ENCODE measurements around the gene PPP1R1C. TPM values are rescaled to one million over a fixed set of nuclear protein-coding genes. Genes with fewer than 3 reads are reported as not detected.

PPP1R1C gene
- total RNA-seq, 1 experiment from 2014 or later, result 2.8 TPM

- TF ChIP-seq CTCF (IDR thresholded peaks at IDR 0.05; ENCODE audit: insufficient read depth in 1 of 2, low read depth in 1 of 2, low read length in 1 of 2, severe bottlenecking in 1 of 2, unreplicated experiment in 1 of 2), result peak; percentile 7 to 16
- no peaks in the 10 kb centered on the region for H3K4me1 Mint-ChIP-seq (ENCODE audit: low read depth, unreplicated experiment)
- no peak overlapping the region for H3K27ac Mint-ChIP-seq (ENCODE audit: unreplicated experiment)
- H3K4me1 ChIP-seq, result no peaks in the 10 kb centered on the region
- CTCF ChIA-PET, result no interaction called here
- POLR2A ChIA-PET, result no interaction called here
- H3K9me3 ChIP-seq, result no peaks in the 10 kb centered on the region
- H3K4me3 ChIP-seq (ENCODE audit: low read depth, low read length), result no peak overlapping the region
- no peaks in the 10 kb centered on the region for H3K27me3 Mint-ChIP-seq (ENCODE audit: insufficient read depth, unreplicated experiment)
- no peak for DNase-seq
- no peaks in the 10 kb centered on the region for H3K27me3 ChIP-seq (replicated peaks; ENCODE audit: control insufficient read depth, insufficient read depth, low read length)
- intact Hi-C loops (cut with micrococcal nuclease; ENCODE audit: unreplicated experiment), result no loop called here
- BruUV-seq (replicated peaks), result no TSS peak
- H3K4me3 Mint-ChIP-seq (ENCODE audit: unreplicated experiment), result no peak overlapping the region
- no peaks in the 10 kb centered on the region for H3K36me3 ChIP-seq (ENCODE audit: control insufficient read depth, insufficient read depth, low read length)
- H3K9me3 Mint-ChIP-seq (ENCODE audit: unreplicated experiment), result no peaks in the 10 kb centered on the region
- no peaks in the 10 kb centered on the region for H3K36me3 Mint-ChIP-seq (ENCODE audit: insufficient read depth, unreplicated experiment)
Observed at GRCh38 chr2:182101263-182101662, 115.6 kb downstream of the PPP1R1C start.

- no peak overlapping the region for H3K27ac Mint-ChIP-seq (ENCODE audit: unreplicated experiment)
Observed at GRCh38 chr2:182103526-182103925, 117.9 kb downstream of the PPP1R1C start.

GRCh38 chr2:182110347-182110746 is 124.7 kb downstream of the PPP1R1C start:
- intact Hi-C loops (cut with micrococcal nuclease; ENCODE audit: unreplicated experiment), result no loop called here
- no TSS peak for BruUV-seq (replicated peaks)
- CTCF ChIA-PET, result no interaction called here
- Mint-ChIP-seq H3K4me3 (ENCODE audit: unreplicated experiment) (no peak overlapping the region), H3K27ac (ENCODE audit: unreplicated experiment) (no peak overlapping the region), H3K9me3 (ENCODE audit: unreplicated experiment) (no peaks in the 10 kb centered on the region), H3K4me1 (ENCODE audit: low read depth, unreplicated experiment) (no peaks in the 10 kb centered on the region), H3K27me3 (ENCODE audit: insufficient read depth, unreplicated experiment) (no peaks in the 10 kb centered on the region), H3K36me3 (ENCODE audit: insufficient read depth, unreplicated experiment) (no peaks in the 10 kb centered on the region)
- no peak for DNase-seq
- Histone ChIP-seq H3K4me1 (no peaks in the 10 kb centered on the region), H3K9me3 (no peaks in the 10 kb centered on the region), H3K36me3 (ENCODE audit: control insufficient read depth, insufficient read depth, low read length) (no peaks in the 10 kb centered on the region), H3K27me3 (replicated peaks; ENCODE audit: control insufficient read depth, insufficient read depth, low read length) (no peaks in the 10 kb centered on the region), H3K4me3 (ENCODE audit: low read depth, low read length) (no peak overlapping the region)
- TF ChIP-seq CTCF (IDR thresholded peaks at IDR 0.05; ENCODE audit: insufficient read depth in 1 of 2, low read depth in 1 of 2, low read length in 1 of 2, severe bottlenecking in 1 of 2, unreplicated experiment in 1 of 2), result no peak
- POLR2A ChIA-PET, result no interaction called here

More at GRCh38 chr2:182103526-182103925, 117.9 kb downstream of the PPP1R1C start:
- no TSS peak for BruUV-seq (replicated peaks)
- intact Hi-C loops (cut with micrococcal nuclease; ENCODE audit: unreplicated experiment), result no loop called here
- H3K9me3 ChIP-seq, result no peaks in the 10 kb centered on the region
- DNase-seq, result no peak
- H3K4me1 Mint-ChIP-seq (ENCODE audit: low read depth, unreplicated experiment), result no peaks in the 10 kb centered on the region
- H3K4me1 ChIP-seq, result no peaks in the 10 kb centered on the region
- no peaks in the 10 kb centered on the region for H3K36me3 Mint-ChIP-seq (ENCODE audit: insufficient read depth, unreplicated experiment)
- POLR2A ChIA-PET, result no interaction called here
- H3K9me3 Mint-ChIP-seq (ENCODE audit: unreplicated experiment), result no peaks in the 10 kb centered on the region
- CTCF ChIA-PET, result no interaction called here
- H3K4me3 Mint-ChIP-seq (ENCODE audit: unreplicated experiment), result no peak overlapping the region
- H3K36me3 ChIP-seq (ENCODE audit: control insufficient read depth, insufficient read depth, low read length), result no peaks in the 10 kb centered on the region
- no peak for TF ChIP-seq CTCF (IDR thresholded peaks at IDR 0.05; ENCODE audit: insufficient read depth in 1 of 2, low read depth in 1 of 2, low read length in 1 of 2, severe bottlenecking in 1 of 2, unreplicated experiment in 1 of 2)
- H3K4me3 ChIP-seq (ENCODE audit: low read depth, low read length), result no peak overlapping the region
- H3K27me3 ChIP-seq (replicated peaks; ENCODE audit: control insufficient read depth, insufficient read depth, low read length), result no peaks in the 10 kb centered on the region
- no peaks in the 10 kb centered on the region for H3K27me3 Mint-ChIP-seq (ENCODE audit: insufficient read depth, unreplicated experiment)

Measured in Caco-2 (cell line).